Fibroblast of the conjunctiva (primary cell): ENCODE data around the gene MGAT4B.
"Not testable (repeated sequence)": the region's sequence is repeated elsewhere in the genome, so short reads cannot be mapped to it uniquely, and the experiment has no call there.

Experiments
- DNase-seq: peaks from one replicate; pipeline ENCODE4 v3.0.0-alpha.2; 2010; ENCODE audit warnings: low read depth

The MGAT4B gene

DNA sequence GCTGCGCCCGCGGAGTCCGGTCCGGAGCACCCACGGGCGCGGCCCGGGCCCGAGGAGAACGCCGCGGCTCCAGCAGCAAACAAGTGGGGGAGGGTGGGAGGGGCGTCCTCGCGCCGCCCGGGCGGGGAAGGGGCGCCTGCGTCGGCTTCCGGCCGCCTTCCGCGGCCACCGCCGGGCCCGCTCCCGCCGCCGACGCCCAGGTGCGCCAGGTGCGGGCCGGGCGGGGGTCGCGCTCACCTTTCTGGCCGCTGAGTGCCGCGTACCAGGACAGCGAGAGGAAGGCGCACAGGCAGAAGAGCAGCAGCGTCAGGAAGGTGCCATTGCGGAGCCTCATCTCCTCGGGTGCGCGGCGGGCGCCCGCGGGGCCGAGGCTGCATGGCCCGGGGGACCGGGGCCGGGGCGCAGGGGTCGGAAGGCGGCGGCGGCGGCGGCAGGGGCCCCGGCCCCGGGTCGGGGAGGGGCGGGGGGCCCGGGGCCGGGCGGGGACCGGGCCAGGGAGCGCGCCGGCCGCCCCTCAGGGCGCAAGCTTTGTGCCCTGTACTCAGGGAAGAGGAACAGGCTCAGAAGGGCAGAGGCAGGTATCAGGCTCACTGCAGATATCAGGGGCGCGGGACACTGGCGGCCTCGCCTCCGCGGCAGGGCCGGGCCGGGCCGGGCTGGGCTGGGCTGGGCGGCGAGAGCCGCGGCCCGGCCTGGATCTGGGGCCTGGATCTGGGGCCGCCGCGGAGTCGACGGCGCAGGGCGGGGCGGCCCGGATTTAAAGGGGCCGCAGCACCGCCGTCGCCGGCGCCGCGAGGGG is at the start of gene MGAT4B:
Gene MGAT4B (minus strand): TSS at position 617 of the 799 bp plus-strand sequence. CDS start 283 bp downstream, at position 334.
- no peak for DNase-seq

DNA sequence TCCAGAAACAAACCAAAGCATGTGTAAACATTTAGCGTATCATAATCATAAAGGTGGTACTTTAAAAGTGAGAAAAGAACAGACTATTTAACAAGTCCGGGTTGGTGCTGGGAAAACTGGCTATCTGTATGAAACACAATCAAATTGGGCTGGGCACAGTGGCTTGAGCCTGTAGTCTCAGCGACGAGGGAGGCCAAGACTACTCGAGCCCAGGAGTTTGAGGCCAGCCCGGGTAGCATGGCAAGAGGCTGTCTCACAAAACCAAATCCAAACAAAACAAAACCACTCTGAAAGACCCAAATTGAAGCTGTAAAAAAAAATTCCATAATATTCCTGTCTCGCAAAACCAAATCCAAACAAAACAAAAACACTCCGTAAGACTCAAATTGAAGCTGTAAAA is 47.7 kb upstream of the MGAT4B start:
- DNase-seq = no peak

DNA sequence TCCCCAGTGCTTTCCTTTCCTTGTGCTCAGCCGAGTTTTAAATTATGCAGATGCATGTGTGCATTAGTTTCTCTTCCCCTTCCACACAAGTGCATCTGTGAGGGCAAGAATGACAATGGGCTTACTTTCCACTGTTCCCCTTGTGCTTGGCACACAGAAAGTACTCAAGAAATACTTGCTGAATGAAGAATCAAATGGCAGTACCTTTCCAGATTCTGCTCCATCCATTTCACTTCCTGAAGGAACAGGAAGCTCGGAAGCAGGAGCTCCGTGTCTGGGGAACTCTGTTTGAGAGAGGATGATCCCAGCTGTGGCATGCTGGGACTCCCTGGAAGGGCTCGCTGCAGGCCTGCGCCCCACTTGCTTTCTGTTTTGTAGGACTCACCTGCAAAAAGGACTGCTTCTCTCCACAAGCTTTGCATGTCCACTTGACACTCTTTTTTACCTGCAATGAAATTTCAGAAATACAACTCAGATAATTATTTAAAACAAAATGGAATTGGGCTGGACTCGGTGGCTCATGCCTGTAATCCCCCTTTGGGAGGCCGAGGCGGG is 46.4 kb upstream of the MGAT4B start:
- DNase-seq = no peak

DNA sequence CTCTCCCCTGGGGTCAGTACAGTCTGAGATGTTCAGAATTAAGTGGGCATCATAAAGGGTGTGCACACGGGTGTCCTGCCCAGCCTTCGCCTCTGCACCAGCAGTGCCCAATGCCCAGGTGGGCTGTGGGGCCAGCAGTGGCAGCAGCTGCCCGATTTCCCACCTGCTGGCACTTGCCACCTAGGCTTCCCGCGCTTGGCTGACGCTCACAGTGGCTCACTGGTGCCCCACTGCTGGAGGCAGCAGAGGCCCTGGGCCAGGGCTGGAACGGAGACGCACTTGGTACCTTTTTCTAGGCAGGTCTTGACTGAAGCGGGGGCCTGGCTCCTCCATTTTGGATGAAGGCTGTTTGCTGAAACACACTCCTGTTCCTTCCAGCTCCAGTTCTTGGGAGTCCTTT is 35.0 kb upstream of the MGAT4B start:
- no peak for DNase-seq

DNA sequence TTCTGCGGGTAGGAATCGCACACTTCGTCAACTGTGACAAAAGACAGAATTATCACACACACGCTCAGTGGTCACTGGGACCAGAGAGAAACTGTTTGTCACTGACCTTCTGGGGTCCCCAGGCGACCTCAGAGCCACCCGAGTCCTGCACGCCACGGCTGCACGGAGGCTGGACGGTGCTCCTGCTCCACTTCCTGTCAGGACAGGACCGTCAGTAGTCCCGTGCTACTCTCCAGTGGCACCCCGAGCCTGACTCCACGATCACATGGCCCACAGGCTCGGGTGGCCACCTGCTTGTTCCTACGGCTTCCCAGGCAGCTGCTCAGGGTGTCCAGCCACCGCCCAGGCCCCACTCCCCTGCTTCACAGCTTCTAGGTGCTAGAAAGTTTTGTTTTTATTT is 34.1 kb upstream of the MGAT4B start:
- no peak for DNase-seq

DNA sequence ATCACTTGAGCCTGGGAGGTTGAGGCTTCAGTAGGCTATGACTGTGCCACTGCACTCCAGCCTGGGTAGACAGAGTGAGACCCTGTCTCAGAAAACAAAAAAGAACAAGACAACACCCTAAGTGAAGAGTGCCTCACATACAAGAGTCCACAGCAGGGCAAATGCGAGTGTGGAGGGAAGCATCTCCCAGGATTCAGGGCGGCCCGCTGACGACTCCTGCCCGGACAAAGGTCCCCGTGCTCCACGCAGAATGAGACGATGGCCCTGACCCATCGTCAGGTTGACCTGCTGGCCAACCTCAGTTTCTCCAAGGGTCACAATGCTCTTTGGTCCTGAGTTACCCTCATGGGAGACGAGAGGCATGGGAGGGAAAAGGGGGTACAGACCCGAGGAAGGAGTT is 33.7 kb upstream of the MGAT4B start:
- DNase-seq = no peak

DNA sequence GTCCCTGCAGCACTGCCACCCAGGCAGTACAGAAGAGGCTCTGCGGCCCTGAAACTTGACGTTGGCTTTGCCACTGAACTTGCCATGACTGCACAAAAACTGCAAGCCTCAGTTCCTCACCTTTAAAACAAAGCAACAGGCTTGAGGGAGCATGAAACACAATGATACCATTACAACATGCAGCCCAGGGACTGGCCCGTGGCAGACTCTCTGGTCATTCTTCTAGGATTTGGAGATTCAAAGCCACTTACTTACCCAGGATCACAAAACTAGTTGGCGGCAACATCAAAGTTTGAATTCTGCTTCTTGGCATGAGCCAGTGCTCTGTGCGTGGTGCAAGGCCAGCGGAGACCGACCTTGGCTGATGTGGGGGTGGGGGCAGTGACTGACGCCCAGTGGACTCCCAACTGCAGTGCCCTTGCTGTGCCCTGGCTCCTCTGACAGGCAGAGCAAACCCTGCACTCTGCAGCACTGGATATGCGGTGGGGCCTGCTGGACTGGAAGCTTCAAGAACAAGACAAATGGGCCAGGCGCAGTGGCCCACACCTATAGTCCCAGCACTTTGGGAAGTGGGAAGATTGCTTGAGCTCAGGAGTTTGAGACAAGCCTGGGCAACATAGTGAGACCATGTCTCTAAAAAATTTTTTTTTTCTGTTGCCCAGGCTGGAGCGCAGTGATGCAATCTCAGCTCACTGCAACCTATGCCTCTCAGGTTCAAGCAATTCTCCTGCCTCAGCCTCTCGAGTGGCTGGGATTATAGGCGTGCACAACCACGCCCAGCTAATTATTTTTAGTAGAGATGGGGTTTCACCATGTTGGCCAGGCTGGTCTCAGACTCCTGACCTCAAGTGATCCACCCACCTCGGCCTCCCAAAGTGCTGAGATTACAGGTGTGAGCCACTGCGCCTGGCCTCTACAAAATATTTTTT is 32.9 kb upstream of the MGAT4B start:
- DNase-seq = no peak

DNA sequence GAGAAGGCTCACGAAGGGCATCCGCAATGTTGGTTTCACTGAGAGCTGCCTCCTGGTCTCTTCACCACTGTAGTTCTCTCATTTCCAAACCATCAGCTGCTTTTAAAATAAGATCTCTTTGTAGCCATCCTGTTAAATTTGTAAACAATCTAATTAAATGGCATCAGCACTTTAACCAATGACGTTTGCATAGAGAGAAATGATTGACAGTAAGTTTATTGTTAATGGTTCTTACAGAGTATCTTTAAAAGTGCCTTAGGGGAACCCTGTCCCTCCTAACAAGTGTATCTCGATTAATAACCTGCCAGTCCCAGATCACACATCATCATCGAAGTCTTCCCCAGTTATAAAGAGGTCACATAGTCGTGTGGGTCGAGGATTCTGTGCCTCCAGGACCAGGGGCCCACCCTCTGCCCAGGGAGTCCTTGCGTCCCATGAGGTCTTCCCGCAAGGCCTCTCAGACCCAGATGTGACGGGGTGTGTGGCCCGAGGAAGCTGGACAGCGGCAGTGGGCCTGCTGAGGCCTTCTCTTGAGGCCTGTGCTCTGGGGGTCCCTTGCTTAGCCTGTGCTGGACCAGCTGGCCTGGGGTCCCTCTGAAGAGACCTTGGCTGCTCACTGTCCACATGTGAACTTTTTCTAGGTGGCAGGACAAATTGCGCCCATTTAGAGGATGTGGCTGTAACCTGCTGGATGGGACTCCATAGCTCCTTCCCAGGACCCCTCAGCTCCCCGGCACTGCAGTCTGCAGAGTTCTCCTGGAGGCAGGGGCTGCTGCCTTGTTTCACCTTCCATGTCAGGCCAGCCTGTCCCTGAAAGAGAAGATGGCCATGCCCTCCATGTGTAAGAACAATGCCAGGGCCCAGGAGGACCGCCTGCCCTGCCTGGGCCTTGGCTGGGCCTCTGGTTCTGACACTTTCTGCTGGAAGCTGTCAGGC is 30.7 kb upstream of the MGAT4B start:
- no peak for DNase-seq

DNA sequence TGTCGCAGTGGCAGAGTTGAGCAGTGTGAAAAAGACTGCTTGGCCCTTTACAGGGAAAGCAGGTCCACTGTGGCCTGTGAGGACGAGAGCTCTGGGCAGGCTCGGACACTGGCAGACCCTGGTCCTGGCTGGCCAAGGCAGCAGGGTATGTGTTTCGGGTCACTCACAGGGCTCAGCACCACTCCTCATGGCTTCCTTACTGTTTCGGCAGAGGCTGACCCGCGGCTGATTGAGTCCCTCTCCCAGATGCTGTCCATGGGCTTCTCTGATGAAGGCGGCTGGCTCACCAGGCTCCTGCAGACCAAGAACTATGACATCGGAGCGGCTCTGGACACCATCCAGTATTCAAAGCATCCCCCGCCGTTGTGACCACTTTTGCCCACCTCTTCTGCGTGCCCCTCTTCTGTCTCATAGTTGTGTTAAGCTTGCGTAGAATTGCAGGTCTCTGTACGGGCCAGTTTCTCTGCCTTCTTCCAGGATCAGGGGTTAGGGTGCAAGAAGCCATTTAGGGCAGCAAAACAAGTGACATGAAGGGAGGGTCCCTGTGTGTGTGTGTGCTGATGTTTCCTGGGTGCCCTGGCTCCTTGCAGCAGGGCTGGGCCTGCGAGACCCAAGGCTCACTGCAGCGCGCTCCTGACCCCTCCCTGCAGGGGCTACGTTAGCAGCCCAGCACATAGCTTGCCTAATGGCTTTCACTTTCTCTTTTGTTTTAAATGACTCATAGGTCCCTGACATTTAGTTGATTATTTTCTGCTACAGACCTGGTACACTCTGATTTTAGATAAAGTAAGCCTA is 29.8 kb upstream of the MGAT4B start:
- DNase-seq = no peak

DNA sequence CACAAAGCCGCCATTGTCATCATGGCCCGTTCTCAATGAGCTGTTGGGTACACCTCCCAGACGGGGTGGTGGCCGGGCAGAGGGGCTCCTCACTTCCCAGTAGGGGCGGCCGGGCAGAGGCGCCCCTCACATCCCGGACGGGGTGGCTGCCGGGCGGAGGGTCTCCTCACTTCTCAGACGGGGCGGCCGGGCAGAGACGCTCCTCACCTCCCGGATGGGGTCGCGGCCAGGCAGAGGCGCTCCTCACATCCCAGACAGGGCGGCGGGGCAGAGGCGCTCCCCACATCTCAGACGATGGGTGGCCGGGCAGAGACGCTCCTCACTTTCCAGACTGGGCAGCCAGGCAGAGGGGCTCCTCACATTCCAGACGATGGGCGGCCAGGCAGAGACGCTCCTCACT is 28.2 kb upstream of the MGAT4B start:
- not testable (repeated sequence) for DNase-seq

DNA sequence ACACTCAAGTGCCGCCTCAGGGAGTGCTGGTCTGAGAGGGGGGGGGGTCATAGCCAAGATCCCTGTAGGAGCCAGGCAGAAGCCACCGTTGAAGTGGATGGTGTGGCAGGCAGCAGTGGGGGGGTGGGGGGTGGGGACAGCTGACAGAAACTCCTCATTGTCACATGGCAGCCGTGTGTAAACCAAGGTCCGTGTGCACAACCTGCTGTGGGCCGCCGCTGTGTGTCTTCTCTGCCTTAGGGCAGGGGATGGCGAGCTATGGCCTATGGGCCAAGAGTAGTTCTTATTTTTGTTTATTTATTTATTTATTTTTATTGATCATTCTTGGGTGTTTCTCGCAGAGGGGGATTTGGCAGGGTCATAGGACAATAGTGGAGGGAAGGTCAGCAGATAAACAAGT is 27.5 kb upstream of the MGAT4B start:
- DNase-seq = no peak

DNA sequence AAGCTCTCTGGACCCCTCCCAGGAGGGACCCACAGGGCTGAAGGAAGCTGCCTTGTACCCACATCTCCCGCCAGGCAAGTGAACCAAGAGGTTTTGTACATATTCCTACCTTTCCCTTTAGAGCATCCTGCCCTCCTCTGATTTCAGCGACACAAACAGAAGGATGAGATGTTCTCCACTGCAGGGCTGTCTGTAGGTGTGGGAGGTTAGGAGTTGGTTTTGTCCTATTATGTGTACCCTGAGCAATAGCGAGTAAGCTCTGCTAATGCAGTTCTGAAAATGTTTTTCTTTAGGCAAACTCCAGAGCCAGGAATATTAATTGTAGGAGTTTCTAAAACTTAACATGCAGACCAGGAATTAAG is 27.0 kb upstream of the MGAT4B start:
- no peak for DNase-seq

DNA sequence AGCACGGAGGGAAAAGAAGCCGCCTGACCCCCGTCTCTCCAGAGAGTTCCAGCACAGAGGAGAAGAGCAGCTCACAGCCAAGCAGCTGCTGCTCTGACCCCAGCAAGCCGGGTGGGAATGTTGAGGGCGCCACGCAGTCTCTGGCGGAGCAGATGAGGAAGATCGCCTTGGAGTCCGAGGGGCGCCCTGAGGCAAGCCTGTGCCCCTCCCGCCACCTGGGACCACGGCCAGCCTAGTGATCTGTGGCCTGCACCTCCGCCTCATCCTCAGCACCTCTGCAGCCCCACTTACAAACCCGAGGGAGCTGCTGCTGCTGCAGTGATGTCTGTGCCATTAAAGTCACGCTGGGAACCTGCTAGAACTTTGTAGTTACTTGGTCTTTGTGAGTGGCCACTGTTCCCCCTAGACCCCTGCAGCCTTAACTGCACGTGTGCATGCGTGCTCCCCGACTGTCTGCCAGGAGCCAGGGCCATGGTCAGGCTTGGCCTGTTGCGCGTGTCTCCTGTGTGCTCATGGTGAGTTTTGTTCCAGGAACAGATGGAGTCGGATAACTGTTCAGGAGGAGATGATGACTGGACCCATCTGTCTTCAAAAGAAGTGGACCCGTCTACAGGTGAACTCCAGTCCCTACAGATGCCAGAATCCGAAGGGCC is 26.5 kb upstream of the MGAT4B start:
- DNase-seq = no peak

DNA sequence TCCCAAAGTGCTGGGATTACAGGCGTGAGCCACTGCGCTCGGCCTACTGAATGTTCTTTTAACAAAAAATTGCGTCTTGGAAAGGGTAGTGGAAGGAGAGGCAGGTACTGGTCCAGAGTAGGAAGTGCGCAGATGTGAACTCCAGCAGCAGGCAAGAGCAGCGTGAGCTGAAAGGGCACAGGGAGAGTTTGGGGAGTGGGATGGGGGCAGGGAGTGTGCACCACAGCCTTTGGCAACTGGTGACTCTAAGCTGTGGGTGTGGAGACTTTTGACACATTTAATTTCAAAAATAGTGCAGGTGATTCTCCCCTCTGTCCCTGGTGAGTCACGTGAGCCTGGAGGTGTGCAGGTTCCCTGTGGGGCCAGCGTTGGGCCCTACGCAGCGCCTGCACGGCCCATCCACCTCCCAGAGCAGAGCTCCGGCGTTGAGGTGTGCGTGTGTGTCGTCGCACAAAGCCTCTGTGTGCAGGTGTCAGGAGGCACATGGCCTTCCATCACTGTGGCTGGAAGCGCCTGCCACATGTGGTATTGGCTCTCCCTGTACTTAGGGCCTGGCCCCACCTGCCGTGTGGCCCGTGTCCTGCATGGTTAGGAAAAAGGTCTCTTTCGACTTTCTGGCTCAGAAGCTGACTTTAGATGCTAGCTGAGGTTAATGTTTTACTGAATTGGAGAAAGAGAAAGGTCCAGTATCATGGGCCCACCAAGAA is 25.5 kb upstream of the MGAT4B start:
- no peak for DNase-seq

DNA sequence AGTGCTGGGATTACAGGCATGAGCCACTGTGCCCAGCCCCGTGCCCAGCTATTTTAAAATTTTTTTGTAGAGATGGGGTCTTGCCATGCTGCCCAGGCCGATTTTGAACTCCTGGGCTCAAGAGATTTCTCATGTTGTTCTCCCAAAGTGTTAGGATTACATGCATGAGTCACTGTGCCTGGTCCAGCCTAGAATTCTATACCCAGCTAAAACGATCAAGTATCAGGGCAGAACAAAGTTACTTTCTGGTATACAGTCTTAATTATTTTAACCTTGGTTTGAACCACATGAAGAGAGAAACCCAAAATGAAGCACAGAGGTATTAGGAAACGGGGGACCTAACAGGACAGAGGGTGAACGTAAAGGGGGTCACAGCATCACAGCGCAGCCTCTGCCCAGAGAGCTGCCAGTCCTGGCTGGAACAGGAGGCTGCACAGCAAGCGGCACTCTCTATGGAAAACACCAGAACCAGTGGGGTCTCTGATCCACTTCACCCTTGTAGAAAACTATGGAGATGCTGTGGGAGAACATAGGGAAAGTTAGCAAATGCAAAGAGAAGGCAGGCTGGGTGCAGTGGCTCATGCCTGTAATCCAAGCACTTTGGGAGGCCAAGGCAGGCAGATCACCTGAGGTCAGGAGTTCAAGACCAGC is 24.3 kb upstream of the MGAT4B start:
- no peak for DNase-seq

DNA sequence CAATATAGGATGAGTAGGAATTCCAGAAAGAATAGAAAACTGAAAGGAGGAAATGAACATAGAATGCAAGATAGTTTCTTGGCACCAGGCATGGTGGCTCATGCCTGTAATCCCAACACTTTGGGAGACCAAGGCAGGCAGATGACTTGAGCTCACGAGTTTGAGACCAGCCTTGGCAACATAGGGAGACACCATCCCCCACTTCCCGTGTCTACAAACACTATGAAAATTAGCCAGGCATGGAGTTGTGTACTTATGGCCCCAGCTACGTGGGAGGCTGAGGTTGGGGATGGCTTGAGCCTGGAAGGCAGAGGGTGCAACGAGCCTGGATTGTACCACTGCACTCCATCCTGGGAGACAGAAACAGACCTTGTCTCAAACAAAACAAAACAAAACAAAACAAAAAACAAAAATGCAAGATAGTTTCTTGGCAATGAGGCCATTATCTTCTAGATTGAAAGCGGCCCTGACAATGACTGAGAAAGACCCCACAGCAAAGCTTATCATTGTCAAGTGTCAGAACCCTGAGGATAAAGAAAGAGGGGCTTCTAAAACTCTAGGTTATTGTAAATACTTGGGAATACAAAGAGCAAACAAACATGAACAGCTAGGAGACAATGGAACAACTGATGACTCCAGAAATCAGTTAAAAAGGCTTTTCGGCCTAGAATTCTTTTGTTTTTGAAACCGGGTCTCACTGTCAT is 23.2 kb upstream of the MGAT4B start:
- DNase-seq = no peak

DNA sequence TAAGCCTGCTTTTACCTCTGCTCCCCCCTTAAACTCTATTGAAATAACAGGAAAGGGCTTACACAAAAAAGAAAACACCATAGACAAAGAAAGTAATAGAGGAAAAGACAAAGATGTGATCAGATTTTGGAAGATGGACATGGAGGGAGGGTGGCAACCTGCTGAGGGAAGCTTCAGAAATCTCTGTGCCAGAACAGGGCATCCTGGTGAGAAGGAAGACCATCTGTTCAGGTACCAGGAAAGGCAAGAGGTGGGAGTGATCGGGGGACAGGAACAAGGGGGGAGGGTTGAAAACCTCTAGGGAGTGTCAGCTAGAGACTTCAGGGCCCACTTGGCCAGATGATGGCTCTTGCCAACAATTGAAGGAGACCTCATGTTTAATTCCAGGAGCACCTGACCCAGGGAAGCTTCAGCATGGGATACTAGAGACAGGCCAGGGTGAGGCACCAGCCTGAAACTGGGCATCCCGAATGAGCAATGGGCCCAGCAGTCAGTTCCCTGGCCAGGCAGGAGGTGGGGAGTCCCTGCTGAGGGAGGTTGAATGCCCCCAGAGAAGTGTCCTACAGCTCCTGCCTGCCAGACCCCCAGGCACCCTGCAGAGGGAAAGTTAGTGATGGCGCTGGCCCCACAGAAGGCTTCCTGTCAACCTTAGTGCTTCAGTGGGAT is 22.2 kb upstream of the MGAT4B start:
- DNase-seq = no peak

DNA sequence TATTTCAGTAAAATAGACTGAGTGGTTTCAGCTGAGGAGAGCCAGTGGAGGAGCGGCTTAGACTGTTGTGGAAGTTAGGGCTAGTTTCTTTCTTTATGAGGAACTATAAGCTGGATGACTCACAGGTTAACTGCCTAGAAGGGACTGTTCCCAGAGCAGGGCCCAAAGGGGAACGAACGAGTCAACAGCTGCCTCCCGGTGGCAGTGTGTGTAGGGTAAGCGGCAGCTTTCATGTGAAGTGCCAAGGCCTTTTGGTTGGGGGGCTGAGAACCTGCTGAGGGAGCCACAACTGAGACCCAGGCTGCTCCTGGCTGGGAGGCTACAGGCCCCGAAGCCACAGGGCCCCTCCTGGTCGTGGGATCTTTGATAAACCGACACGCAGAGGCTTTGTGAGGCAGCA is 21.0 kb upstream of the MGAT4B start:
- DNase-seq = no peak
